Femur (tissue), 1 donor: Measurements from ENCODE around the gene ADORA1.

Source experiments
- DNase-seq: peaks from one replicate; pipeline ENCODE4 v3.0.0-alpha.2; 2017

ADORA1 gene

GRCh38 chr1:203095061-203095690, 32.4 kb upstream of the ADORA1 start:
- DNase-seq: no peak

GRCh38 chr1:203096566-203096965, 31.0 kb upstream of the ADORA1 start:
- DNase-seq: peak; percentile 8

GRCh38 chr1:203097001-203097400, 30.5 kb upstream of the ADORA1 start:
- no peak for DNase-seq

- no peak for DNase-seq
Measured at GRCh38 chr1:203098445-203098844, 29.1 kb upstream of the ADORA1 start.

- no peak for DNase-seq
Measured at GRCh38 chr1:203098914-203099520, 28.5 kb upstream of the ADORA1 start.

- no peak for DNase-seq
Measured at GRCh38 chr1:203099805-203100515, 27.6 kb upstream of the ADORA1 start.

- no peak for DNase-seq
Measured at GRCh38 chr1:203100516-203100869, 27.0 kb upstream of the ADORA1 start.

- no peak for DNase-seq
Measured at GRCh38 chr1:203101813-203102634, 25.5 kb upstream of the ADORA1 start.

GRCh38 chr1:203103216-203103615, 24.3 kb upstream of the ADORA1 start:
- no peak for DNase-seq

GRCh38 chr1:203103829-203104495, 23.6 kb upstream of the ADORA1 start:
- no peak for DNase-seq

GRCh38 chr1:203104789-203105390, 22.6 kb upstream of the ADORA1 start:
- no peak for DNase-seq

GRCh38 chr1:203112475-203112874, 15.1 kb upstream of the ADORA1 start:
- DNase-seq: no peak

GRCh38 chr1:203113308-203113707, 14.2 kb upstream of the ADORA1 start:
- DNase-seq: no peak

- no peak for DNase-seq
Measured at GRCh38 chr1:203114202-203114601, 13.3 kb upstream of the ADORA1 start.

- DNase-seq: peak; percentile 82
Measured at GRCh38 chr1:203116091-203116820, 11.3 kb upstream of the ADORA1 start.

GRCh38 chr1:203117611-203118575, 9.6 kb upstream of the ADORA1 start:
- DNase-seq: peak; percentile 87

- no peak for DNase-seq
Measured at GRCh38 chr1:203120325-203121153, 7.0 kb upstream of the ADORA1 start.

- DNase-seq: no peak
Measured at GRCh38 chr1:203121186-203122015, 6.1 kb upstream of the ADORA1 start.

GRCh38 chr1:203122159-203122558, 5.4 kb upstream of the ADORA1 start:
- DNase-seq: no peak
